ENCODE results near the gene AGPAT2.

GRCh38 chr9:136718345-136719194, 31.3 kb upstream of the AGPAT2 start:
- TF ChIP-seq, protein P1, sequence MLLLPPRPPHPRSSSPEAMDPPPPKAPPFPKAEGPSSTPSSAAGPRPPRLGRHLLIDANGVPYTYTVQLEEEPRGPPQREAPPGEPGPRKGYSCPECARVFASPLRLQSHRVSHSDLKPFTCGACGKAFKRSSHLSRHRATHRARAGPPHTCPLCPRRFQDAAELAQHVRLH (tag by site-specific recombination; IDR thresholded peaks at IDR 0.05), result no peak
- TF ChIP-seq, protein P2, sequence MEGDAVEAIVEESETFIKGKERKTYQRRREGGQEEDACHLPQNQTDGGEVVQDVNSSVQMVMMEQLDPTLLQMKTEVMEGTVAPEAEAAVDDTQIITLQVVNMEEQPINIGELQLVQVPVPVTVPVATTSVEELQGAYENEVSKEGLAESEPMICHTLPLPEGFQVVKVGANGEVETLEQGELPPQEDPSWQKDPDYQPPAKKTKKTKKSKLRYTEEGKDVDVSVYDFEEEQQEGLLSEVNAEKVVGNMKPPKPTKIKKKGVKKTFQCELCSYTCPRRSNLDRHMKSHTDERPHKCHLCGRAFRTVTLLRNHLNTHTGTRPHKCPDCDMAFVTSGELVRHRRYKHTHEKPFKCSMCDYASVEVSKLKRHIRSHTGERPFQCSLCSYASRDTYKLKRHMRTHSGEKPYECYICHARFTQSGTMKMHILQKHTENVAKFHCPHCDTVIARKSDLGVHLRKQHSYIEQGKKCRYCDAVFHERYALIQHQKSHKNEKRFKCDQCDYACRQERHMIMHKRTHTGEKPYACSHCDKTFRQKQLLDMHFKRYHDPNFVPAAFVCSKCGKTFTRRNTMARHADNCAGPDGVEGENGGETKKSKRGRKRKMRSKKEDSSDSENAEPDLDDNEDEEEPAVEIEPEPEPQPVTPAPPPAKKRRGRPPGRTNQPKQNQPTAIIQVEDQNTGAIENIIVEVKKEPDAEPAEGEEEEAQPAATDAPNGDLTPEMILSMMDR (tag by site-specific recombination; IDR thresholded peaks at IDR 0.05), result no peak
- TF ChIP-seq ZNF561 (tag by site-specific recombination; IDR thresholded peaks at IDR 0.05; ENCODE audit: borderline replicate concordance), result no peak
